Mesangial cell (primary cell): Measurements from ENCODE around the gene PPP2R3A. TPM values are rescaled to one million over a fixed set of nuclear protein-coding genes. Genes with fewer than 3 reads are reported as not detected.

ENCODE experiments used
- total RNA-seq: library from RNA; depleted of rRNA; stranded (reverse); fragments of >200 nt; gene quantifications from 2 replicates; pipeline ENCODE4 v1.2.3, GENCODE V29; 2015

PPP2R3A gene
- 9.6 and 10.4 TPM in 2 replicates for total RNA-seq

DNA sequence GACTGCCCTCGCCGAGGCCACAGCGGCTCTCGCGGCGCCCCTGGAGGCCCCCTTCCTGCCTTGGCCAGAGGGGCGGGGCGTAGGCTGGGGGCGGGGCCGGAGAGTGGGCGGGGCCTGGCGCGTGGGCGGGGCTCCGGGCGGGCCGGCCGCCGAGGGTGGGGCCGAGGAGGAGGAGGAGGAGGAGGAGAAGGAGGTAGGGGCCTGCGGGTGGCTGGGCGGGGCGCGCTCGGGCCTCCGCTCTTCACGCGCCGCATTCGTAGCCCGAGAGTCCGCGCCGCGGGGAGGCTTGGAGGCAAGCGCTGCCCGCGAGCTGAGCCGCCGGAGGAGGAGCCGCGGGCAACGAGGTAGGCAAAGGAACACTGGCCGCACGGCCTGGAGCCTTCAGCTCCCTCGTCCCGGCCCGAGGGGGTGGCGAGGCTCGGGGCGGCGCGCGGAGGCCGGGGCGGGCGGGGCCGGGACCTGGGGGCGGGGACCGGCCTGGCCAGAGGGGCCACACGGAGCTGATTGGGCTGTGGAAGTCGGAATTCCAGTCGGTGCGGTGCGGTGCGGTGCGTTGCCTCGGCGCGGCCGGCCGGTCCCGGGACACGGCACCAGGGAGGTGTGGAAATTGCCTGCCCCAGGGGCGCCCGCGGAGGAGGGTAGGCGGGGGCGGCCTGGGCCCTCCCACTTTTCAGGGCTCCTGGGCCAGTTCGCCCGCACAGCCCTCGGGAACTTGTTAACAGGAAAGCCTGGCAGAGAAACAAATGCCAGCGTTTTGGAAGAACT, at the start of gene PPP2R3A:
Gene PPP2R3A (plus strand): TSS at position 223 of the 765 bp plus-strand sequence. CDS start 35,771 bp downstream, outside the sequence.

DNA sequence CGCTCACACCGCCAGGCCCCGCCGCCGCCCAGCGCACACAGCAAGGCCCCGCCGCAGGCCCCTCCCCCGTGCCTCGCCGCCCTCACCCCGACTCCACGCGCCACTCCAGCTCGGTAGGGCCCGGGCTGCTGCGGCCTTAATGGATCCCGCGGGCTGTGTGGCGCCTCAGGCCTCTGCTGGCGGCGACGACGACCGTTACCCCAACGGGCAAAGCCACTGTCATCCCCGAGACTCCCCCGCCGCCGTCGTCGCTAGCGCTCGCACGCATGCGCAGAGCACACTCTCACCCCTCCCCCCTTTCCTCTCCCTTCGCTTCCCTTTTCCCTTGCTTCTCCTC, 230.5 kb downstream of the PPP2R3A start, which contains the start of gene MSL2:
Gene MSL2 (minus strand): TSS at position 272 of the 337 bp plus-strand sequence. CDS start 1,222 bp downstream, outside the sequence.

Other genes with a start within 250 kb of the PPP2R3A start
- 8.6 and 11.3 TPM in 2 replicates for gene MSL2, start 230.6 kb downstream of the PPP2R3A start, total RNA-seq